Tibial nerve (tissue), 4 donors: ENCODE results near the gene PDE4A. TPM values are rescaled to one million over a fixed set of nuclear protein-coding genes. Genes with fewer than 3 reads are reported as not detected.

ENCODE experiments used
- DNase-seq, 2 donors: peaks; one replicate each; pipeline ENCODE4 v3.0.0-alpha.2; 2019; ENCODE audit warnings: low spot score in 2 of 2
- H3K27ac ChIP-seq, 4 donors: fragments of 200-600 bp; sonication (generic) in 3 of 4; one replicate each; pipeline ENCODE4 v1.5.1; 2017 to 2019; ENCODE audit warnings: mild to moderate bottlenecking in 1 of 4
- H3K27me3 ChIP-seq, 2 donors: fragments of 200-600 bp; sonication (generic) in 1 of 2; one replicate each; pipeline versions ENCODE4 v1.5.1 to v1.6.0; 2017 to 2019
- H3K36me3 ChIP-seq, 3 donors: fragments of 200-600 bp; sonication (generic); one replicate each; pipeline ENCODE4 v1.5.1; 2018 to 2019
- H3K4me1 ChIP-seq, 4 donors: fragments of 200-600 bp; sonication (generic) in 3 of 4; one replicate each; pipeline ENCODE4 v1.5.1; 2017 to 2019
- H3K4me3 ChIP-seq, 4 donors: fragments of 200-600 bp; sonication (generic) in 3 of 4; one replicate each; pipeline ENCODE4 v1.5.1; 2017 to 2019; ENCODE audit warnings: mild to moderate bottlenecking in 1 of 4, moderate library complexity in 1 of 4
- H3K9me3 ChIP-seq, 4 donors: fragments of 200-600 bp; sonication (generic) in 3 of 4; one replicate each; pipeline ENCODE4 v1.5.1; 2017 to 2019
- CTCF ChIP-seq, 5 experiments: fragments of 200-600 bp in 3 of 5; fragments of 450-650 bp in 2 of 5; sonication (generic) in 3 of 5; IDR thresholded peaks; one replicate each; pipeline ENCODE4 v1.5.1; 2016 to 2019; ENCODE audit warnings: antibody characterized with exemption in 5 of 5, mild to moderate bottlenecking in 3 of 5, moderate library complexity in 2 of 5
- EP300 ChIP-seq, 2 donors: sonication (generic); formaldehyde crosslinking; IDR thresholded peaks; one replicate each; pipeline ENCODE4 v1.6.1; 2017; ENCODE audit warnings: antibody characterized with exemption in 2 of 2, mild to moderate bottlenecking in 1 of 2
- POLR2A ChIP-seq, 2 donors: fragments of 450-650 bp; IDR thresholded peaks; one replicate each; pipeline ENCODE4 v1.6.1; 2017; ENCODE audit warnings: antibody characterized with exemption in 2 of 2, mild to moderate bottlenecking in 2 of 2, moderate library complexity in 2 of 2
- WGBS, 2 donors: methylation state at CpG; one replicate each; pipeline ENCODE4 v1.1.5; 2018; 5-methylcytosine and 5-hydroxymethylcytosine counted together
- total RNA-seq, 4 donors: library from RNA; depleted of rRNA; stranded (reverse); fragments of >200 nt; gene quantifications; one replicate each; pipeline ENCODE4 v1.1.0, GENCODE V29; 2016

PDE4A gene
- total RNA-seq, 4 donors from 2014 or later: 8.7 to 12.7 (median 10.0) TPM

DNA sequence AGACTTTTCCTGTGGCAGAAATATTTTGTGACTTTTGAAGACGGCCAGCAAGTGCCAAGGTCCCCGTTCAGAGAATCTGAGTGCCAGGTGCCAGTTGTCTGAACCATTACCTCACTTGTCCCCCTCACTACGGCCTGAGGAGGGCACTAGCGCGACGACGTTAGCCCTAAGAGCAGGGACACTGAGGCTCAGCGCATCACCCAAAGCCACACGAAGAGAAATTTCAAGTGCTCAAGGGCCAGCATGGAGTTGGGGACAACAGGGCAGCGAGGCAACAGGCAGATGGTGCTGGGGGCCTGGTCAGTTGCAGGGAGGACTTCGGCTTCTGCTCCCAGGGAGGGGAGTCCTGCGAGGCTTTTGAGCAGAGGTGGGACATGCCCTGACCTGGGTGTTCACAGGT, 30.5 kb upstream of the PDE4A start:
- TF ChIP-seq POLR2A (IDR thresholded peaks at IDR 0.05) (no peak), CTCF (IDR thresholded peaks at IDR 0.05) (no peak), EP300 (IDR thresholded peaks at IDR 0.05) (no peak)
- H3K9me3 ChIP-seq: no peaks in the 10 kb centered on the region
- H3K27ac ChIP-seq: no peak overlapping the region
- no peak for DNase-seq
- H3K27me3 ChIP-seq: no peaks in the 10 kb centered on the region
- 52 to 56% methylated on average over 12 of the region's 12 CpGs for WGBS, 2 donors
- H3K4me1 ChIP-seq: peaks cover 0 to 8% (median 7%) of the 10 kb centered on the region in 4 donors
- peaks cover 3 to 43% (median 17%) of the 10 kb centered on the region in 3 donors for H3K36me3 ChIP-seq
- H3K4me3 ChIP-seq: no peak overlapping the region

DNA sequence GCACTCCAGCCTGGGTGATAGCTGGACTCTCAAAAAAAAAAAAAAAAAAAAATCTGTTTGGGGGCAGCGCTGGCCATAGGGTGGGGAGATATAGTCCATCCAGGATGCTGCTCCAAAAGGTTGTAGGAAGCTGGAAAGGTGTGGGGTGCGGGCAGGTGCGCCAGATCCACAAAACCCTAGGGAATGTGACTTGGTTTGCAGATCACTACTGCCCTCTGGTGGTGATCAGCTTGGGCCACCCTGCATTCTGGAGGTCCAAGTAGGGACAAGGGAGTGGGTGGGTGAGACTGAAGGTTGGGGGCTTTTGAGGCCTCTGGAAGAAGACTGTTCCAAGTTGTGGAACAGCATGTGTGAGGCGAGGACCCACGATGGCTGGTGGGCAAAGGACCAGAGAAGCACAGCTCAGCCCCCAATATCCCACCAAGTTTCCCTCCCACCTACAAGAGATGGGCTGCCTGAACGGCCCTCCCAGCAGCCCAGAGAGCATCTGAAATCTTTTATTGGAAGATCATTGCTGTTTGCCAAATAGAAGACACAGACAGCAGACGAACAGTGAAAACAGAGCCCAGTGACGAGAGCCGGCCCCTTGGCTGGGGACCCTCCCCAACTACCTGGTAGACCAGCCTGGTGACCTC, 29.6 kb upstream of the PDE4A start:
- peaks cover 3 to 52% (median 24%) of the 10 kb centered on the region in 3 donors for H3K36me3 ChIP-seq
- no peaks in the 10 kb centered on the region for H3K27me3 ChIP-seq
- H3K4me3 ChIP-seq: no peak overlapping the region
- H3K9me3 ChIP-seq: no peaks in the 10 kb centered on the region
- TF ChIP-seq CTCF (IDR thresholded peaks at IDR 0.05): peak; percentile 73 to 85 (median 82)
- TF ChIP-seq POLR2A (IDR thresholded peaks at IDR 0.05): no peak
- 54% methylated on average over 9 of the region's 9 CpGs for WGBS, 2 donors
- H3K4me1 ChIP-seq: peaks cover 0 to 8% (median 7%) of the 10 kb centered on the region in 4 donors
- no peak overlapping the region for H3K27ac ChIP-seq
- peak; percentile 48 to 85 for DNase-seq

DNA sequence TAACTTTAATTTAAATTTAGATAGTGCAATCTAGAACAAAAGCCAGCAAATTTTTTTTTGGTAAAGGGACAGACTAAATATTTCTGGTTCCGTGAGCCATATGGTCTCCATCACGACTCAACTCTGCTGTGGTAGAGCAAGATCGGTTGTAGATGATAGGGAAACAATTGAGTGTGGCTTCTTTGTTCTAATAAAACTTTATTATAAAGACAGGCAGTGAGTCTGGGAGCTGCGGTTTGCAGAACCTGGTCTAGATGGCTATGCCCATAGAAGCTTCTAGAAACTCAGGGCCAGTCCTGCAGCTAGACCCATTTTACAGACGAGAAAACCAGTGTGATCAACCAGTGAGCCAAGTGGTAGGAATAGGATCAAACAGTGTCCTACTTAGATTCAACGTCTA, 28.2 kb upstream of the PDE4A start:
- Histone ChIP-seq H3K27me3 (no peaks in the 10 kb centered on the region), H3K27ac (no peak overlapping the region), H3K9me3 (no peaks in the 10 kb centered on the region), H3K4me3 (no peak overlapping the region), H3K4me1 (peaks cover 0 to 8% (median 7%) of the 10 kb centered on the region in 4 donors), H3K36me3 (peaks cover 3 to 63% (median 26%) of the 10 kb centered on the region in 3 donors)
- DNase-seq: no peak
- TF ChIP-seq POLR2A (IDR thresholded peaks at IDR 0.05) (no peak), EP300 (IDR thresholded peaks at IDR 0.05) (no peak), CTCF (IDR thresholded peaks at IDR 0.05) (no peak)
- 85 to 88% methylated on average over 6 of the region's 6 CpGs for WGBS, 2 donors

- Histone ChIP-seq H3K27me3 (no peaks in the 10 kb centered on the region), H3K36me3 (peaks cover 3 to 63% (median 26%) of the 10 kb centered on the region in 3 donors), H3K27ac (no peak overlapping the region), H3K4me3 (no peak overlapping the region), H3K4me1 (peaks cover 0 to 8% (median 7%) of the 10 kb centered on the region in 4 donors), H3K9me3 (no peaks in the 10 kb centered on the region)
- DNase-seq: no peak
- WGBS, 2 donors: 91 to 93% methylated on average over 22 to 23 of the region's 24 CpGs
- TF ChIP-seq POLR2A (IDR thresholded peaks at IDR 0.05): no peak
- TF ChIP-seq CTCF (IDR thresholded peaks at IDR 0.05): no peak
- no peak for TF ChIP-seq EP300 (IDR thresholded peaks at IDR 0.05)
Observed at GRCh38 chr19:10393137-10393536, 27.2 kb upstream of the PDE4A start.

DNA sequence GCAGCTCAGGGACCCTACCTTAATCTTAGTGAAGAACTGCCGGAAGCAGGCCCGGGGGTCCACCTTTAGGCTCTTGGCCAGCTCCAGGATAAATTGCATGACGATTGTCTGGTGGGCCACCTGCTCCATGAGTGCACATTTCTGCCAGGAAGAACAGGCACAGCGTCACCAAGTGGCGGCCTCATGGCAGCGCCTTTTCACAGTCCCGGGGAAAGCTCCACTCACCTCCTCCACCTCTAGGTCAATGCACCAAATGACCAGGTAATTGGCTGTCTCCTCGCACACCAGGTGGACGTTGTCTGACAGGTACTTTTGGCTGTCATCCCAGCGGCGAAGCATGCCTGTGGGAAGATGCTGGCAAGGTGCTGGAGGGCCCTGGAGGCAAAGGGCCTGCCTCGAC, 25.3 kb upstream of the PDE4A start:
- peaks cover 3 to 65% (median 26%) of the 10 kb centered on the region in 3 donors for H3K36me3 ChIP-seq
- H3K4me3 ChIP-seq: no peak overlapping the region
- no peaks in the 10 kb centered on the region for H3K27me3 ChIP-seq
- no peak overlapping the region for H3K27ac ChIP-seq
- peaks cover 0 to 2% (median 0%) of the 10 kb centered on the region in 4 donors for H3K4me1 ChIP-seq
- WGBS, 2 donors: 95 to 97% methylated on average over 10 to 11 of the region's 12 CpGs
- TF ChIP-seq POLR2A (IDR thresholded peaks at IDR 0.05) (no peak), CTCF (IDR thresholded peaks at IDR 0.05) (no peak), EP300 (IDR thresholded peaks at IDR 0.05) (no peak)
- no peak for DNase-seq
- no peaks in the 10 kb centered on the region for H3K9me3 ChIP-seq
